ENCODE measurements around the gene PIP4K2B. TPM values are rescaled to one million over a fixed set of nuclear protein-coding genes. Genes with fewer than 3 reads are reported as not detected.

PIP4K2B gene
- total and polyA plus RNA-seq, 9 of the 15 experiments (the other 6 are each of a cell fraction or from before 2014, with no cell fraction given) = 3.7 to 29.9 (median 23.0) TPM

DNA sequence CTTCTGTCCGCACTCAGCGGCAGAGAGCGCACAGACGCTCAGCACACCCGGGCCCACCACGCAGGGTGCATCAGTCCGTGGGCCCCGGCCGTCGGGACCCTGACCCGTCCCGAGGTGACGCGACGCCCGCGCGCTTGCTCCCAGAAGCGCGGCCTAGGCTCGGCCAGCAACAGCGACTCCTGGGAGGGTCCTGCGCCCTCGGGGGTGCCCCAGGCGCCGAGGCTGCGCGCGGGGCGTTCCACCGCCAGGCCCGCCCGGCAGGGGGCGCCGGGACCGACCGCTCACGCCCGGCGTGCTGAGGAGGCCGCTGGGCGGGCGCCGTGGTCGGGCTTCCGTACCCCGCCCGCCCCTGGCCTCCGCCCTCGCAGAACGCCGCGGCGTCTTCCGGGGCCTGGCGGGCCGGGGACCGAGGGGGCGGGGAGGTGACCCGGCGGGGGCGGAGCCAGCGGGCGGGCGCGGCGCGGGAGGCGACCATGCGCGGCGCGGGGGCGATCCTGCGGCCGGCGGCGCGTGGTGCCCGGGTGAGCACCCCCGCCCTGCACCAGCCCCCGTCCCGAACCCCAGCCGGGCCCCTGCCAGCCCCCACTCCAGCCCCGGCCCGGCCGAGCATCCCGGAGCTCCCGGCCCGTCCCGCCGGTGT lies 69.3 kb downstream of the PIP4K2B start, which contains the start of gene CISD3 (continued):
- TF ChIP-seq, protein P1, sequence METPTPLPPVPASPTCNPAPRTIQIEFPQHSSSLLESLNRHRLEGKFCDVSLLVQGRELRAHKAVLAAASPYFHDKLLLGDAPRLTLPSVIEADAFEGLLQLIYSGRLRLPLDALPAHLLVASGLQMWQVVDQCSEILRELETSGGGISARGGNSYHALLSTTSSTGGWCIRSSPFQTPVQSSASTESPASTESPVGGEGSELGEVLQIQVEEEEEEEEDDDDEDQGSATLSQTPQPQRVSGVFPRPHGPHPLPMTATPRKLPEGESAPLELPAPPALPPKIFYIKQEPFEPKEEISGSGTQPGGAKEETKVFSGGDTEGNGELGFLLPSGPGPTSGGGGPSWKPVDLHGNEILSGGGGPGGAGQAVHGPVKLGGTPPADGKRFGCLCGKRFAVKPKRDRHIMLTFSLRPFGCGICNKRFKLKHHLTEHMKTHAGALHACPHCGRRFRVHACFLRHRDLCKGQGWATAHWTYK (CRISPR knock-in tag; IDR thresholded peaks at IDR 0.05) = peak; percentile 63; the same call in 1 of the 2 replicates
- TF ChIP-seq, protein P2, sequence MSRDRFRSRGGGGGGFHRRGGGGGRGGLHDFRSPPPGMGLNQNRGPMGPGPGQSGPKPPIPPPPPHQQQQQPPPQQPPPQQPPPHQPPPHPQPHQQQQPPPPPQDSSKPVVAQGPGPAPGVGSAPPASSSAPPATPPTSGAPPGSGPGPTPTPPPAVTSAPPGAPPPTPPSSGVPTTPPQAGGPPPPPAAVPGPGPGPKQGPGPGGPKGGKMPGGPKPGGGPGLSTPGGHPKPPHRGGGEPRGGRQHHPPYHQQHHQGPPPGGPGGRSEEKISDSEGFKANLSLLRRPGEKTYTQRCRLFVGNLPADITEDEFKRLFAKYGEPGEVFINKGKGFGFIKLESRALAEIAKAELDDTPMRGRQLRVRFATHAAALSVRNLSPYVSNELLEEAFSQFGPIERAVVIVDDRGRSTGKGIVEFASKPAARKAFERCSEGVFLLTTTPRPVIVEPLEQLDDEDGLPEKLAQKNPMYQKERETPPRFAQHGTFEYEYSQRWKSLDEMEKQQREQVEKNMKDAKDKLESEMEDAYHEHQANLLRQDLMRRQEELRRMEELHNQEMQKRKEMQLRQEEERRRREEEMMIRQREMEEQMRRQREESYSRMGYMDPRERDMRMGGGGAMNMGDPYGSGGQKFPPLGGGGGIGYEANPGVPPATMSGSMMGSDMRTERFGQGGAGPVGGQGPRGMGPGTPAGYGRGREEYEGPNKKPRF (IDR thresholded peaks at IDR 0.05; ENCODE audit: low read depth, low read length) = no peak
- TF ChIP-seq HDAC8 (tag; IDR thresholded peaks at IDR 0.05) (0 out of 2 replicates have a peak, but pooled peaks have one; percentile 36), RBBP5 (IDR thresholded peaks at IDR 0.05; ENCODE audit: borderline replicate concordance, insufficient read depth, low read length, poor library complexity, severe bottlenecking) (peak; percentile 60), SAFB (IDR thresholded peaks at IDR 0.05; ENCODE audit: borderline replicate concordance, low read depth, low read length) (0 out of 2 replicates have a peak, but pooled peaks have one; percentile 15), STAT5A (IDR thresholded peaks at IDR 0.05; ENCODE audit: borderline replicate concordance, low read length) (no peak), ZFPM2 (CRISPR knock-in tag; IDR thresholded peaks at IDR 0.05) (no peak), RBM22 (IDR thresholded peaks at IDR 0.05; ENCODE audit: low read depth, low read length, poor library complexity, severe bottlenecking) (no peak), PTBP1 (IDR thresholded peaks at IDR 0.05; ENCODE audit: low read depth, low read length) (no peak), RNF2 (IDR thresholded peaks at IDR 0.05) (no peak), ZBTB43 (CRISPR knock-in tag; IDR thresholded peaks at IDR 0.05) (no peak), ZNF592 (IDR thresholded peaks at IDR 0.05) (peak; percentile 83), ARID2 (IDR thresholded peaks at IDR 0.05) (no peak), ZFP36 (IDR thresholded peaks at IDR 0.05; ENCODE audit: low read depth, low read length, partially characterized antibody) (no peak), SMARCE1 (IDR thresholded peaks at IDR 0.05) (no peak), ZNF57 (CRISPR knock-in tag; IDR thresholded peaks at IDR 0.05) (no peak), HNRNPK (IDR thresholded peaks at IDR 0.05; ENCODE audit: low read depth, low read length, poor library complexity, severe bottlenecking) (no peak), PHB2 (IDR thresholded peaks at IDR 0.05; ENCODE audit: low read depth) (no peak)
